SK-N-SH (cell line): ENCODE results near the gene QSOX1. TPM values are rescaled to one million over a fixed set of nuclear protein-coding genes. Genes with fewer than 3 reads are reported as not detected.

ENCODE experiments used
- CTCF ChIA-PET: fragments of 300-600, 350-600 bp; formaldehyde crosslinking; extraction: SDS; loops from one replicate; lab custom pipeline; 2021; lab: Yijun Ruan, JAX
- POLR2A ChIA-PET: fragments of 350-600 bp; sonication (Branson Sonifier 250); formaldehyde crosslinking; extraction: SDS; loops from one replicate; lab custom pipeline; 2020; ENCODE audit warnings: antibody characterized with exemption, inconsistent platforms; lab: Yijun Ruan, JAX
- DNase-seq: peaks from one replicate; pipeline ENCODE4 v3.0.0; 2012
- H2AFZ ChIP-seq: fragments of 200-600 bp; sonication (generic); 2 replicates; pipeline ENCODE4 v1.8.1; 2016; ENCODE audit warnings: antibody characterized with exemption, mild to moderate bottlenecking, low read depth
- H3F3A ChIP-seq: fragments of 200-600 bp; sonication (generic); replicated peaks from 2 replicates; pipeline ENCODE3; 2016; ENCODE audit warnings: antibody characterized with exemption, mild to moderate bottlenecking; ENCODE audit not compliant: insufficient read depth
- H3K27ac ChIP-seq, 2 experiments: fragments of 200-500 bp in 1 of 2; fragments of 200-600 bp in 1 of 2; sonication (Bioruptor generic) in 1 of 2; sonication (generic), shearing (Covaris generic) in 1 of 2; 2 replicates each; pipeline versions ENCODE4 v1.5.1 to v1.6.1; 2014 to 2016; ENCODE audit warnings: low read depth in 2 of 2, inconsistent platforms in 1 of 2, low read length in 1 of 2, mild to moderate bottlenecking in 1 of 2, mixed read lengths in 1 of 2
- H3K27me3 ChIP-seq: fragments of 200-600 bp; sonication (generic), shearing (Covaris generic); 2 replicates; pipeline ENCODE4 v1.6.1; 2016; ENCODE audit warnings: mixed run types; ENCODE audit not compliant: insufficient read depth
- H3K36me3 ChIP-seq, 2 experiments: fragments of 200-500 bp in 1 of 2; fragments of 200-600 bp in 1 of 2; sonication (Bioruptor generic) in 1 of 2; sonication (generic) in 1 of 2; replicated peaks in 1 of 2; 2 replicates each; pipeline versions ENCODE3 to v1.5.1; 2014 to 2016; ENCODE audit warnings: low read length in 1 of 2, mild to moderate bottlenecking in 1 of 2; ENCODE audit not compliant: insufficient read depth in 2 of 2, control insufficient read depth in 1 of 2
- H3K4me1 ChIP-seq, 2 experiments: fragments of 200-500 bp in 1 of 2; fragments of 200-600 bp in 1 of 2; sonication (Bioruptor generic) in 1 of 2; sonication (generic), shearing (Covaris generic) in 1 of 2; 2 replicates each; pipeline versions ENCODE4 v1.5.1 to v1.6.1; 2014 to 2016; ENCODE audit warnings: low read depth in 1 of 2, low read length in 1 of 2, mixed run types in 1 of 2; ENCODE audit not compliant: insufficient read depth in 2 of 2, control insufficient read depth in 1 of 2
- H3K4me2 ChIP-seq: fragments of 200-600 bp; sonication (generic), shearing (Covaris generic); 2 replicates; pipeline ENCODE4 v1.6.1; 2017; ENCODE audit warnings: mixed run types
- H3K4me3 ChIP-seq, 2 experiments: fragments of 200-500 bp in 1 of 2; fragments of 200-600 bp in 1 of 2; sonication (Bioruptor generic) in 1 of 2; sonication (generic), shearing (Covaris generic) in 1 of 2; 2 replicates each; pipeline versions ENCODE4 v1.5.1 to v1.8.1; 2014 to 2016; ENCODE audit warnings: low read depth in 2 of 2, inconsistent platforms in 1 of 2, low read length in 1 of 2, mild to moderate bottlenecking in 1 of 2, mixed read lengths in 1 of 2, moderate library complexity in 1 of 2
- H3K79me2 ChIP-seq: fragments of 200-600 bp; sonication (generic); 2 replicates; pipeline ENCODE4 v1.8.1; 2017; ENCODE audit warnings: mild to moderate bottlenecking; ENCODE audit not compliant: insufficient read depth
- H3K9ac ChIP-seq: fragments of 200-600 bp; sonication (generic); 2 replicates; pipeline ENCODE4 v1.6.1; 2017; ENCODE audit warnings: mixed run types
- H3K9me2 ChIP-seq: fragments of 200-600 bp; sonication (generic); 2 replicates; pipeline ENCODE4 v1.6.1; 2017; ENCODE audit warnings: mixed run types
- H3K9me3 ChIP-seq: fragments of 200-600 bp; sonication (generic); 2 replicates; pipeline ENCODE4 v1.6.1; 2017; ENCODE audit warnings: mixed run types, mild to moderate bottlenecking, moderate library complexity
- H4K20me1 ChIP-seq: fragments of 200-600 bp; sonication (generic); 2 replicates; pipeline ENCODE4 v1.6.1; 2017; ENCODE audit warnings: mild to moderate bottlenecking, mixed run types; ENCODE audit not compliant: insufficient read depth
- ELF1 ChIP-seq: IDR thresholded peaks from 2 replicates; pipeline ENCODE4 v1.4.0; 2012
- EZH2phosphoT487 ChIP-seq: fragments of 200-600 bp; sonication (generic); IDR thresholded peaks from 2 replicates; pipeline ENCODE4 v1.6.1; 2017; ENCODE audit warnings: low read depth, mixed run types, mild to moderate bottlenecking, antibody characterized with exemption, moderate library complexity, borderline replicate concordance
- GABPA ChIP-seq: IDR thresholded peaks from 2 replicates; pipeline ENCODE4 v1.4.0; 2012; ENCODE audit warnings: low read depth, mild to moderate bottlenecking
- MEF2A ChIP-seq: IDR thresholded peaks from 2 replicates; pipeline ENCODE4 v1.4.0; 2012; ENCODE audit warnings: low read depth, borderline replicate concordance
- RAD21 ChIP-seq: IDR thresholded peaks from 2 replicates; pipeline ENCODE4 v1.6.1; 2012; ENCODE audit warnings: mild to moderate bottlenecking, low read length
- RFX5 ChIP-seq: IDR thresholded peaks from 2 replicates; pipeline ENCODE4 v1.6.1; 2012; ENCODE audit warnings: mild to moderate bottlenecking, improper control_type of control experiment, low read length
- TEAD4 ChIP-seq: IDR thresholded peaks from 2 replicates; pipeline ENCODE4 v1.4.0; 2012; ENCODE audit warnings: mild to moderate bottlenecking, borderline replicate concordance; ENCODE audit not compliant: insufficient read depth
- USF1 ChIP-seq: IDR thresholded peaks from 2 replicates; pipeline ENCODE4 v1.4.0; 2012; ENCODE audit warnings: low read depth, borderline replicate concordance
- WGBS: methylation state at CpG from one replicate; pipeline ENCODE4 v1.1.6; 2017; ENCODE audit warnings: low lambda C conversion rate; 5-methylcytosine and 5-hydroxymethylcytosine counted together
- polyA plus RNA-seq, 3 experiments: library from polyadenylated mRNA; depleted of rRNA; stranded (reverse); fragments of >200 nt; gene quantifications; 2 replicates each; pipeline ENCODE4 v1.2.3, GENCODE V29; 2012

The QSOX1 gene
- polyA plus RNA-seq, 1 of the 3 experiments (the other 2 are of a cell fraction) = 359 TPM

- Histone ChIP-seq H3K9me2 (no peaks in the 10 kb centered on the region), H3K4me2 (no peak overlapping the region), H3K4me1 (peaks cover 0 to 25% of the 10 kb centered on the region in 2 experiments; a peak in 1 of 4 replicates), H3K36me3 (no peaks in the 10 kb centered on the region), H3F3A (peaks cover 3% of the 10 kb centered on the region), H4K20me1 (peaks cover 7% of the 10 kb centered on the region), H3K79me2 (no peaks in the 10 kb centered on the region), H3K9me3 (no peaks in the 10 kb centered on the region), H2AFZ (no peak overlapping the region), H3K27ac (no peak overlapping the region), H3K9ac (no peak overlapping the region), H3K27me3 (peaks cover 94% of the 10 kb centered on the region), H3K4me3 (no peak overlapping the region)
- DNase-seq = no peak
- WGBS = 40% methylated on average over 8 of the region's 11 CpGs
- ChIA-PET POLR2A (interaction anchor here (0.5 kb wide), 1 partner anchor 786 kb away, joined by 3 read pairs; no protein-coding TSS in a partner anchor), CTCF (interaction anchor here (0.7 to 3.8 kb wide), 6 partner anchors 15 to 182 kb away, joined by 3 to 17 read pairs (median 9); no protein-coding TSS in a partner anchor)
- TF ChIP-seq MEF2A (no peak), ELF1 (no peak), TEAD4 (no peak), RAD21 (no peak)
These were observed 77.9 kb downstream of the QSOX1 start for GRCh38 chr1:180232521-180233043.

- H3K4me3 ChIP-seq = no peak overlapping the region
- WGBS = 28% methylated on average over 56 of the region's 71 CpGs
- H3K4me1 ChIP-seq = peaks cover 0 to 25% of the 10 kb centered on the region in 2 experiments; a peak in 1 of 4 replicates
- no peaks in the 10 kb centered on the region for H3K9me2 ChIP-seq
- no peaks in the 10 kb centered on the region for H3F3A ChIP-seq
- H3K9me3 ChIP-seq = no peaks in the 10 kb centered on the region
- H3K36me3 ChIP-seq = no peaks in the 10 kb centered on the region
- TF ChIP-seq GABPA (no peak), EZH2phosphoT487 (peak; percentile 77; the same call in 1 of the 2 replicates), USF1 (no peak), RFX5 (no peak)
- no peak for DNase-seq
- H3K4me2 ChIP-seq = no peak overlapping the region
- H2AFZ ChIP-seq = no peak overlapping the region
- no peak overlapping the region for H3K9ac ChIP-seq
- H3K79me2 ChIP-seq = no peaks in the 10 kb centered on the region
- H3K27ac ChIP-seq = no peak overlapping the region
- peaks cover 94% of the 10 kb centered on the region for H3K27me3 ChIP-seq
- peaks cover 3% of the 10 kb centered on the region; the same call in 1 of the 2 replicates for H4K20me1 ChIP-seq
- POLR2A ChIA-PET = no interaction called here
- CTCF ChIA-PET = interaction anchor here (0.8 to 3.8 kb wide), 4 partner anchors 10 to 244 kb away, joined by 3 to 17 read pairs (median 8); no protein-coding TSS in a partner anchor
These were observed 78.7 kb downstream of the QSOX1 start for GRCh38 chr1:180233191-180234011.
